ENCODE data around the gene PSME3IP1.

The PSME3IP1 gene

GRCh38 chr16:57172721-57173290 lies 13.0 kb downstream of the PSME3IP1 start:
- no peak overlapping the region for H3K4me3 Mint-ChIP-seq
- no peaks in the 10 kb centered on the region for H3K27me3 Mint-ChIP-seq
- peaks cover 49% of the 10 kb centered on the region for H3K36me3 Mint-ChIP-seq (ENCODE audit: insufficient read depth)
- peak overlapping the region in 1 of 2 donors; percentile 35 for H3K27ac Mint-ChIP-seq
- DNase-seq, result no peak
- no peaks in the 10 kb centered on the region for H3K9me3 Mint-ChIP-seq
- ATAC-seq (replicated peaks), result no peak
- peaks cover 0 to 4% of the 10 kb centered on the region in 2 donors for H3K4me1 Mint-ChIP-seq (ENCODE audit: low read depth in 2 of 2)

DNA sequence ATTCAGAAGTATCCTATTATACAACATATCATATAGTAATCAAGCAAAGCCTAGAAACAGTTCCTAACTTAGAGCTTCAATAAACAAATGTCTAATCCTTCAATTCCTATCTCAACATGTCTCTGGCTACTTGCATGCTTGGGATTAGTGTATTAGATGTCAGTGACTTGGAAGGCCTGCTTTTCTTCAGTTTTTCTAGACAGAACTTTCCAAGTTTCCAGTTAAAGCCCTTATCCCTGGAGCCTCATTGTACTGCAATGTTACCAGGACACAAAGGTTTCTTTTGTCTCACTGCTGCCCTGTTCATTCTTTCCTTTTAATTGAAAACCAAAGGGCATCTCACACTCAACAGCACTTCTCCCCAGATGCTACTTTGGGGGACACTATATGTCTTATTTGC lies 16.5 kb downstream of the PSME3IP1 start:
- peaks cover 61% of the 10 kb centered on the region for H3K36me3 Mint-ChIP-seq (ENCODE audit: insufficient read depth)
- H3K9me3 Mint-ChIP-seq, result no peaks in the 10 kb centered on the region
- no peaks in the 10 kb centered on the region for H3K4me1 Mint-ChIP-seq (ENCODE audit: low read depth in 2 of 2)
- DNase-seq (no peak), ATAC-seq (replicated peaks) (no peak)
- no peak overlapping the region for H3K4me3 Mint-ChIP-seq
- H3K27ac Mint-ChIP-seq, result no peak overlapping the region
- H3K27me3 Mint-ChIP-seq, result no peaks in the 10 kb centered on the region

DNA sequence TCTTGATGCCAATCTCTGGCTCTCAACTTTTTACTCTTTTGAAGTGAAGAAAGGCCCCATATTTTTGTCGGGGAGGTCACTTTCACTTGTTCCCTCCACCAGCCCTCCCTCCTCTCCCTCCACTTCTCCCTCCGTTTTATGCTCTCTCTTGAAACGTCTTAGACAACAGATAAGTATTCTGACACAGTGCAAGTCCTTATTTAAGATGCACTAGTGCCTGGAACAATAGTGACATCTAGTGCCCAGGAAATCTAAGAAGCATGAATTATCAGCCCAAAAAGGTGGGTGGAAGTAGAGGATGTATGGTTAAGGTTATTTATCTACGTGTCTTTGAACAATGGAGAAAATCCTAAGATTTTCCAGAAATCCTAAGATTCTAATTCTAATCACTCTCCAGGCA lies 17.9 kb downstream of the PSME3IP1 start:
- ATAC-seq (replicated peaks) (peak; percentile 89), DNase-seq (peak; percentile 30 to 43 (median 33))
- Mint-ChIP-seq H3K36me3 (ENCODE audit: insufficient read depth) (peaks cover 60% of the 10 kb centered on the region), H3K4me1 (ENCODE audit: low read depth in 2 of 2) (no peaks in the 10 kb centered on the region), H3K4me3 (no peak overlapping the region), H3K27me3 (no peaks in the 10 kb centered on the region), H3K9me3 (no peaks in the 10 kb centered on the region), H3K27ac (no peak overlapping the region)

DNA sequence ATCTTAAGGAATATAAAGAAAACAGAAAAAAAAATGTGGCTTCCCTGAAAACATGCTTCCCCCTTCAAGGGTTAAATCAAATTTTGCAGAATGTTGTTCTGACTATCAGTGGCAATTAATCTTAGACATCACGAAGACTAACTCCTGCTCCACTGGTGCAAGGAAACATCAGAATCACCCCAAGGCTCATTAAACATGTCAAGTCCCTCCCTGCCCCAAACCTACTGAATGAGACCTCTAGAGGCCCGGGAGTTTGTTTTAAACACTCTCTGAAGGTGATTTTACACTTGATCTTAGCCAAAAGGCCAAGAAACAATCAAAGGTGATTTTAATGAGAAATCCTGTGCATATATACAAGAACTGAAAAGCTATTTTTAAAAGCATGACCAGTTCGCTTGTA lies 18.3 kb downstream of the PSME3IP1 start:
- DNase-seq (no peak), ATAC-seq (replicated peaks) (no peak)
- Mint-ChIP-seq H3K36me3 (ENCODE audit: insufficient read depth) (peaks cover 64% of the 10 kb centered on the region), H3K4me1 (ENCODE audit: low read depth in 2 of 2) (no peaks in the 10 kb centered on the region), H3K9me3 (no peaks in the 10 kb centered on the region), H3K27me3 (no peaks in the 10 kb centered on the region), H3K27ac (peak overlapping the region in 1 of 2 donors; percentile 32), H3K4me3 (no peak overlapping the region)

DNA sequence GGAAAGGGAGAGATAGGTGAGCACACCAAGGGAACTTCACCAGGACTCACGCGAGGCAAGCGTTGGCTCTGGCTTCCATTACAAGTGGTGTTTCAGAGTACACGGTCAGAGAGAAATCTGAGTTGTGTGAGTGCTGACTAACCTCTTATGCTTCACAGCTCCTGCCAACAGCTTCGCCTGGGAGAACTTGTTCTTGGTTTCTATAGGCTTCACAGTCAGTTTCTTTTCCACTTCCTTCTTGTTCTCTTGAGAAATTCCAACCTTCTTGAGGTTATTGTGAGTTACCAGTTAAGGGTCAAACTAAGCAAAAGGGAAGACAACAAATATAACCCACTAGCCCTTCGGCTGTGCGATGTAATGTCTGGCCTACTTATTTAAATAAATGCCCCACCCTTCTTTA lies 18.9 kb downstream of the PSME3IP1 start:
- H3K4me3 Mint-ChIP-seq, result no peak overlapping the region
- no peaks in the 10 kb centered on the region for H3K27me3 Mint-ChIP-seq
- H3K36me3 Mint-ChIP-seq (ENCODE audit: insufficient read depth), result peaks cover 64% of the 10 kb centered on the region
- ATAC-seq (replicated peaks), result no peak
- H3K27ac Mint-ChIP-seq, result peak overlapping the region in 1 of 2 donors; percentile 32
- no peaks in the 10 kb centered on the region for H3K4me1 Mint-ChIP-seq (ENCODE audit: low read depth in 2 of 2)
- DNase-seq, result no peak
- H3K9me3 Mint-ChIP-seq, result no peaks in the 10 kb centered on the region

DNA sequence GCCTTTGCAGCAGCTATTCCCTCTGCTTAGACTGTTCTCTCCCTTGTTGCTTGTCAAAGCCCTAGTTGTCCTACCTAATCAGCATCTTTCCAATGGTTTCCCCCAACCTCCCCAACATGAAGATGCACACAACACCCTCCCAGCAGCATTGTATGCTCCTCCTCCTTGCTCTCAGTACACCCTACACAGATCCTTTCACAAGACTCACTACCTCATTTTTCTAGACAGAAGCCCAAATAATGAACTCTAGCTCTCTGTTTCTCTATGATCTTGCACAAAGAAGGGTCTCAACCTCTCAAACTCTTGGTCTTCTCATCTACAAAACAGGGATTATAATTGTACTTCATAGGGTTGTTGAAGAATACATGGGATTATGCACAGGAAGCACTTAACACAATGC lies 19.4 kb downstream of the PSME3IP1 start:
- peaks cover 67% of the 10 kb centered on the region for H3K36me3 Mint-ChIP-seq (ENCODE audit: insufficient read depth)

DNA sequence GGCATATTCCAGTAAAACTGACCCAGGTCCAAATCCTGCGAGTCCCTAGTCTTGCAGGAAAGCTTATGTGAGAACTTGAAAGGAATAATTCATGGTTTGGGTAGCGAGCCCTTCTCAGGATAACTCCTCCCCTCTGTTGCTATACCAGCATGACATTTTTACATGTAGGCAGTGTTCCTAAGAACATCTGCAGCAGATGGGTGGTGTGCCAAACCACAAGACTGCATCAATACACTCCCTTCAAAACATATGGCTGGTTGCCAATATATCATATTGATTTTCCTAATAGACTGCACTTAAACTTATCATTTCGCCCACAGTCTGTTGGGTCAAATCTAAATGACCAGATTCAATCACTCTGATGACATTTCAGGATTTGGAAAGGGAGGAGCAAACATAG lies 19.9 kb downstream of the PSME3IP1 start:
- H3K9me3 Mint-ChIP-seq, result no peaks in the 10 kb centered on the region
- H3K4me1 Mint-ChIP-seq (ENCODE audit: low read depth in 2 of 2), result no peaks in the 10 kb centered on the region
- peaks cover 68% of the 10 kb centered on the region for H3K36me3 Mint-ChIP-seq (ENCODE audit: insufficient read depth)
- no peak overlapping the region for H3K4me3 Mint-ChIP-seq
- ATAC-seq (replicated peaks) (no peak), DNase-seq (no peak)
- H3K27ac Mint-ChIP-seq, result no peak overlapping the region
- H3K27me3 Mint-ChIP-seq, result no peaks in the 10 kb centered on the region

More for the DNA sequence above, 19.4 kb downstream of the PSME3IP1 start:
- Mint-ChIP-seq H3K27ac (peak overlapping the region in 1 of 2 donors; percentile 32), H3K4me3 (no peak overlapping the region), H3K9me3 (no peaks in the 10 kb centered on the region), H3K27me3 (no peaks in the 10 kb centered on the region), H3K4me1 (ENCODE audit: low read depth in 2 of 2) (no peaks in the 10 kb centered on the region)
- ATAC-seq (replicated peaks) (no peak), DNase-seq (no peak)

DNA sequence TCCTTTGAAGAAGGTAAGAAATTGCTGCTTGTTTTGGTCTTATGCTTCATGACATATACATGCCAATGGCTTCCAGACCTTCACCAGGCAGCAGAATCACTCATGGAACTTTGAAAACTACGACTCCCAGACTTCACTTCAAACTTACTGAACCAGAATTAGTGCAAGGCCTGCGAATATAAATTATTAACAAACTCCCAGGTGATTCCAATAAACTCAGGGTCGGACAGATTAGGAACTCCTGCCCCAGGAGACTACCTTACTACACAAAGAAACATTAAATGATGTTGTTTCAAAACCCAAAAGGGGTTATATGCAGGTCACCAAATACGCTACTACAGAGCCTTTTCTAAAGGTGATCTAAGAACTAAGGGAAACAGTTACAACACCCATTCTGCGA lies 20.4 kb downstream of the PSME3IP1 start:
- H3K4me3 Mint-ChIP-seq, result no peak overlapping the region
- no peaks in the 10 kb centered on the region for H3K9me3 Mint-ChIP-seq
- no peak for ATAC-seq (replicated peaks)
- no peaks in the 10 kb centered on the region for H3K4me1 Mint-ChIP-seq (ENCODE audit: low read depth in 2 of 2)
- peaks cover 68% of the 10 kb centered on the region for H3K36me3 Mint-ChIP-seq (ENCODE audit: insufficient read depth)
- no peak for DNase-seq
- no peaks in the 10 kb centered on the region for H3K27me3 Mint-ChIP-seq
- no peak overlapping the region for H3K27ac Mint-ChIP-seq

DNA sequence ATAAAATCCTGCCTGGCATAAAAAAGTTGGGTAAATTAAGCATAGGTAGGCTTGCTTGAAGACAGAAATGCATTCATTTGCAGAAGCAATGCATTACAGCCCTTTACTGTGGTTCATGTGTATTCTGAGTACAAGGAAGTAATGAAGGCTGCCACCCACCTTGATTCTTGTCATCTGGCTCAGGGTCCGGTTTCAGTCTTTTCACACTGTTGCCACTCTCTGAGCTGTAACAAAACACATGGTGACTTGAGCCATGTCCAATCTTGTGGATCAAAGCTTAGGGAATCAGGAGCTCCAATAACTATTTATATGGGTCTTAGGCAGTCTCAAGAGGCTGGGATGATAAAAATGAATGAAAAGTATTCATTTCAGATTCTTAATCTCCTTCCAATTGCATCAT lies 22.0 kb downstream of the PSME3IP1 start:
- no peak overlapping the region for H3K27ac Mint-ChIP-seq
- H3K36me3 Mint-ChIP-seq (ENCODE audit: insufficient read depth), result peaks cover 69% of the 10 kb centered on the region

DNA sequence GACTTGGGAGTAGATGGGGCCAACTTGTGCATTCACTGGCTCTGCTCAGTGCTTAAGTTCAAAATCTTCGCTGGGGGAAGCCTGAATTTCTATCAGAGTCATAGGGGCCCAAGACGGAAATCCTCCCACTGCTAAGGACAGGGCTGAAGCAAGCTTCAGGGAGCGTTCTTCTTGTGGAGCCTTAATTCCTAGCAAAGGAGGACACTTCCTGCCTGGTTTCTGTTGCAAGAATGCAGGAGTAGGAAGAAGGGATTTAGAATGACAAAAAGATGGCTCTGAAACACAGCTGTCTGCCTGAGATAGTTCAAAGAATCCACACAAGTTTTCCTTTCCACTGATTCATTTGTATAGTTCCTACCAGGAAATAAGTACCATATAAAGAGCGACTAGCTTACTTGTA lies 26.4 kb downstream of the PSME3IP1 start:
- Mint-ChIP-seq H3K4me3 (no peak overlapping the region), H3K27me3 (no peaks in the 10 kb centered on the region), H3K4me1 (ENCODE audit: low read depth in 2 of 2) (peaks cover 0 to 8% of the 10 kb centered on the region in 2 donors), H3K36me3 (ENCODE audit: insufficient read depth) (peaks cover 77% of the 10 kb centered on the region), H3K27ac (peak overlapping the region in 1 of 2 donors; percentile 11), H3K9me3 (no peaks in the 10 kb centered on the region)
- ATAC-seq (replicated peaks) (no peak), DNase-seq (no peak)

More for the DNA sequence above, 22.0 kb downstream of the PSME3IP1 start:
- Mint-ChIP-seq H3K4me3 (no peak overlapping the region), H3K27me3 (no peaks in the 10 kb centered on the region), H3K9me3 (no peaks in the 10 kb centered on the region), H3K4me1 (ENCODE audit: low read depth in 2 of 2) (no peaks in the 10 kb centered on the region)
- ATAC-seq (replicated peaks), result no peak
- no peak for DNase-seq

GRCh38 chr16:57157533-57157932 lies 28.3 kb downstream of the PSME3IP1 start:
- Mint-ChIP-seq H3K36me3 (ENCODE audit: insufficient read depth) (peaks cover 70% of the 10 kb centered on the region), H3K4me3 (no peak overlapping the region), H3K27ac (peak overlapping the region in 1 of 2 donors; percentile 38), H3K27me3 (no peaks in the 10 kb centered on the region), H3K9me3 (no peaks in the 10 kb centered on the region), H3K4me1 (ENCODE audit: low read depth in 2 of 2) (peaks cover 2 to 8% of the 10 kb centered on the region in 2 donors)
- ATAC-seq (replicated peaks) (no peak), DNase-seq (no peak)

DNA sequence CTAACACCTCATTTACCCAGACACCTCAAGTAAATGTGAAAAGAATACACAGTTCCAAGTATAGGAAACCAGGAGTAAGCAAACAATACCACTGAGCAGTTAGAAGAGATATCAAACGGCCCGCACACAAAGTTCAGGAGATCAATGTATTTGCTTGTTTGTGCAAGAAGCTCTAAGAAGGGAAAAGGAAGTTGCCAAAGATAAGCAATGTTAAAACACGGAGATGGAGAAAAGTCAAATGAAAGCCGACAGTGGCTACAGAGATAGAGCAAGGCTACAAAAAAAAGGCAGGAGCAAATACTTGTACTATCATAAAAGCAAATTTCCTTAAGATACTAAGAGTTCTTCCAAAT lies 29.5 kb downstream of the PSME3IP1 start:
- DNase-seq (no peak), ATAC-seq (replicated peaks) (no peak)
- Mint-ChIP-seq H3K9me3 (no peaks in the 10 kb centered on the region), H3K4me1 (ENCODE audit: low read depth in 2 of 2) (peaks cover 2 to 8% of the 10 kb centered on the region in 2 donors), H3K4me3 (no peak overlapping the region), H3K36me3 (ENCODE audit: insufficient read depth) (peaks cover 58% of the 10 kb centered on the region), H3K27me3 (no peaks in the 10 kb centered on the region), H3K27ac (no peak overlapping the region)

- no peaks in the 10 kb centered on the region for H3K9me3 Mint-ChIP-seq
- ATAC-seq (replicated peaks), result no peak
- no peak overlapping the region for H3K4me3 Mint-ChIP-seq
- peaks cover 2 to 8% of the 10 kb centered on the region in 2 donors for H3K4me1 Mint-ChIP-seq (ENCODE audit: low read depth in 2 of 2)
- H3K27me3 Mint-ChIP-seq, result no peaks in the 10 kb centered on the region
- H3K27ac Mint-ChIP-seq, result peak overlapping the region in 1 of 2 donors; percentile 46
- peaks cover 53% of the 10 kb centered on the region for H3K36me3 Mint-ChIP-seq (ENCODE audit: insufficient read depth)
- no peak for DNase-seq
Measured at GRCh38 chr16:57155702-57156350, 30.0 kb downstream of the PSME3IP1 start.

- Mint-ChIP-seq H3K36me3 (ENCODE audit: insufficient read depth) (peaks cover 37% of the 10 kb centered on the region), H3K27ac (no peak overlapping the region), H3K27me3 (no peaks in the 10 kb centered on the region), H3K4me3 (no peak overlapping the region), H3K4me1 (ENCODE audit: low read depth in 2 of 2) (peaks cover 3 to 8% of the 10 kb centered on the region in 2 donors), H3K9me3 (no peaks in the 10 kb centered on the region)
- DNase-seq, result no peak
- ATAC-seq (replicated peaks), result no peak
Measured at GRCh38 chr16:57153841-57154240, 32.0 kb downstream of the PSME3IP1 start.

Data from effector memory CD8-positive, alpha-beta T cell (primary cell).